CD4-positive, alpha-beta memory T cell (primary cell): ENCODE results near the gene FCHSD1. TPM values are rescaled to one million over a fixed set of nuclear protein-coding genes. Genes with fewer than 3 reads are reported as not detected.
A peak's percentile ranks its signal among the peaks of the same experiment; 100 is the strongest.

ENCODE experiments used
- CTCF ChIA-PET: fragments of 350-600 bp; sonication (Branson Sonifier 250); formaldehyde crosslinking; loops from one replicate; lab custom pipeline; 2021; ENCODE audit warnings: inconsistent platforms; ENCODE audit not compliant: partially characterized antibody; lab: Charles Lee
- POLR2A ChIA-PET: fragments of 350-600 bp; sonication (Branson Sonifier 250); formaldehyde crosslinking; loops from one replicate; lab custom pipeline; 2021; ENCODE audit not compliant: partially characterized antibody; lab: Charles Lee
- DNase-seq, 5 donors: peaks; one replicate each; pipeline versions ENCODE4 v3.0.0 to v3.0.0-alpha.2; 2020 to 2022; ENCODE audit warnings: mixed read lengths in 1 of 5
- H3K27ac ChIP-seq: one replicate; pipeline ENCODE4 v1.7.0; 2013; ENCODE audit warnings: low read depth, low read length
- H3K27me3 ChIP-seq: 2 replicates; pipeline ENCODE4 v1.7.0; 2013; ENCODE audit warnings: mild to moderate bottlenecking, low read length, moderate library complexity; ENCODE audit not compliant: insufficient read depth
- H3K36me3 ChIP-seq: 2 replicates; pipeline ENCODE4 v1.7.0; 2013; ENCODE audit warnings: mild to moderate bottlenecking, low read length, moderate library complexity; ENCODE audit not compliant: insufficient read depth
- H3K4me1 ChIP-seq: 2 replicates; pipeline ENCODE4 v1.7.0; 2013; ENCODE audit warnings: mild to moderate bottlenecking, low read length, moderate library complexity; ENCODE audit not compliant: insufficient read depth
- H3K4me3 ChIP-seq, 2 donors: one replicate each; pipeline ENCODE4 v1.7.0; 2013; ENCODE audit warnings: low read length in 2 of 2, mild to moderate bottlenecking in 1 of 2
- H3K9me3 ChIP-seq, 2 donors: one replicate each; pipeline ENCODE4 v1.7.0; 2013; ENCODE audit warnings: low read length in 2 of 2, control low read depth in 1 of 2; ENCODE audit not compliant: control insufficient read depth in 1 of 2
- H3K27ac Mint-ChIP-seq, 7 donors: one replicate each; pipeline ENCODE4 v1.8.0; 2020 to 2021; ENCODE audit warnings: mixed read lengths in 7 of 7, mild to moderate bottlenecking in 6 of 7, inconsistent platforms in 3 of 7, moderate library complexity in 3 of 7
- H3K27me3 Mint-ChIP-seq, 2 donors: one replicate each; pipeline ENCODE4 v1.8.0; 2020 to 2021; ENCODE audit warnings: mixed read lengths in 2 of 2
- H3K36me3 Mint-ChIP-seq, 2 donors: one replicate each; pipeline ENCODE4 v1.8.0; 2020 to 2021; ENCODE audit warnings: mixed read lengths in 2 of 2, inconsistent platforms in 1 of 2, mild to moderate bottlenecking in 1 of 2
- H3K4me1 Mint-ChIP-seq, 4 donors: one replicate each; pipeline ENCODE4 v1.8.0; 2020 to 2021; ENCODE audit warnings: mixed read lengths in 4 of 4, mild to moderate bottlenecking in 1 of 4
- H3K4me3 Mint-ChIP-seq, 8 donors: one replicate each; pipeline ENCODE4 v1.8.0; 2020 to 2021; ENCODE audit warnings: mixed read lengths in 8 of 8, mild to moderate bottlenecking in 7 of 8, moderate library complexity in 6 of 8, inconsistent platforms in 3 of 8
- H3K9me3 Mint-ChIP-seq, 8 donors: one replicate each; pipeline ENCODE4 v1.8.0; 2020 to 2021; ENCODE audit warnings: mixed read lengths in 8 of 8, mild to moderate bottlenecking in 5 of 8, inconsistent platforms in 3 of 8, moderate library complexity in 1 of 8
- intact Hi-C: fragments of 100-400 bp; cut with micrococcal nuclease; formaldehyde crosslinking; loops from one replicate; pipeline ENCODE4 v1.15.1; 2023
- polyA plus RNA-seq, 2 donors: library from polyadenylated mRNA; unstranded; fragments of 300-500 nt; fragmentation: Illumina TruSeq; gene quantifications; one replicate each; pipeline ENCODE4 v1.2.3, GENCODE V29; 2021
- total RNA-seq, 2 experiments: library from RNA; stranded (reverse); gene quantifications; one replicate each; pipeline ENCODE4 v1.2.3, GENCODE V29; 2021

FCHSD1 gene
- total and polyA plus RNA-seq, 4 experiments from 2014 or later: 7.1 to 110 (median 58.0) TPM

DNA sequence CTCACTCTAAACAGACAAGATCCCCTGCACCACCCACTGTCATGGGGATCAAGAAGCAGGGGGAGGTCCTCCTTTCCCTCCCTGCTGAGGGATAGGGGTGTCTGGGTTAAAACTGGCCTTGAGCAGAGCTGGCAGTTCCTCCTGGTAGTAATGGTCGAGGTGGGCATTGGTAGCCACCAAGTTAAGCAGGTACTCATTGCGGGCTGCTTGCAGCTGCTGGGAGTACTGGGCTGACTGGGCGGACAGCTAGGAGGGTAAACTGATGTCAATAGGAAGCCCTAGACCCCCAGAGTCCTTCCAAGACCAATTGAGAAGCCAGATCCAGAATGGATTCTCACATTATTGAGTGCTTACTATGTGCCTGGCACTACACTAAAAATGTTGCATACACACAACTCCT, 3.4 kb downstream of the FCHSD1 start:
- H3K4me3 Mint-ChIP-seq: no peak overlapping the region
- H3K4me3 ChIP-seq: no peak overlapping the region
- H3K36me3 Mint-ChIP-seq: peaks cover 21 to 49% of the 10 kb centered on the region in 2 donors
- no peak overlapping the region for H3K27ac ChIP-seq
- ChIA-PET CTCF (interaction anchor here (1.4 to 1.8 kb wide), 2 partner anchors 11 to 313 kb away, joined by 4 to 13 read pairs; partner anchors contain the start of genes HDAC3 and RELL2), POLR2A (interaction anchor here (4.4 kb wide), 1 partner anchor 10 kb away, joined by 35 read pairs; the partner anchor contains the start of genes HDAC3 and RELL2)
- DNase-seq: no peak
- intact Hi-C loops: no loop called here
- H3K9me3 ChIP-seq: no peaks in the 10 kb centered on the region
- no peaks in the 10 kb centered on the region for H3K27me3 Mint-ChIP-seq
- H3K27ac Mint-ChIP-seq: peak overlapping the region in 3 of 7 donors; percentile 30 to 48 (median 42)
- H3K36me3 ChIP-seq: peaks cover 21% of the 10 kb centered on the region
- H3K4me1 Mint-ChIP-seq: peaks cover 29 to 44% (median 37%) of the 10 kb centered on the region in 4 donors
- no peaks in the 10 kb centered on the region for H3K27me3 ChIP-seq
- H3K4me1 ChIP-seq: peaks cover 29% of the 10 kb centered on the region
- no peaks in the 10 kb centered on the region for H3K9me3 Mint-ChIP-seq

DNA sequence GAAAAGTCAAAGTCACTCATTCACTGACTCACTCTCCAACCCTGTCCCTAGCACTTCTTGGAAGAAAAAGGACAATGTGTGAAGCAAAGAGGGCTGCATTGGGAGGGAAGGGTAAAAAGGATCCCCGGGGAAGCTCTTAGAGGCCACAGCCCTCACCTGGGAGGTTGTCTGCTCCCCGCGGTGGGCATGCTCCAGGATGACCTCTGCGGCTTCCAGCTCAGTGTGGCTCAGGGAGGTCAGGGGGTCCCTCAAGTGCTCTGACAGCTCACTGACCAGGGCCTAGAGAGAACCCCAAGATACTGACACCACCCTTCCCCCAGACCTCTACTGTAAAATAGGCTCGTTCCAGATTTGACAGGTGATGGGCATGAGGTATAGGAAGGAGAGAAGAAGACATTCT, 4.0 kb downstream of the FCHSD1 start:
- H3K9me3 ChIP-seq: no peaks in the 10 kb centered on the region
- CTCF ChIA-PET: interaction anchor here (0.5 to 1.8 kb wide), 4 partner anchors 10 to 314 kb away, joined by 3 to 13 read pairs (median 4); partner anchors contain the start of genes HDAC3 and RELL2
- H3K27me3 Mint-ChIP-seq: no peaks in the 10 kb centered on the region
- H3K27ac ChIP-seq: no peak overlapping the region
- H3K36me3 ChIP-seq: peaks cover 21% of the 10 kb centered on the region
- no peaks in the 10 kb centered on the region for H3K27me3 ChIP-seq
- DNase-seq: no peak
- POLR2A ChIA-PET: interaction anchor here (1.2 to 4.4 kb wide), 2 partner anchors 10 to 36 kb away, joined by 3 to 35 read pairs; partner anchors contain the start of genes HDAC3 and RELL2
- H3K36me3 Mint-ChIP-seq: peaks cover 21 to 52% of the 10 kb centered on the region in 2 donors
- H3K4me3 ChIP-seq: no peak overlapping the region
- H3K4me3 Mint-ChIP-seq: no peak overlapping the region
- peaks cover 25 to 38% (median 33%) of the 10 kb centered on the region in 4 donors for H3K4me1 Mint-ChIP-seq
- peaks cover 27% of the 10 kb centered on the region for H3K4me1 ChIP-seq
- H3K9me3 Mint-ChIP-seq: no peaks in the 10 kb centered on the region
- peak overlapping the region in 3 of 7 donors; percentile 4 to 42 (median 30) for H3K27ac Mint-ChIP-seq
- intact Hi-C loops: no loop called here

DNA sequence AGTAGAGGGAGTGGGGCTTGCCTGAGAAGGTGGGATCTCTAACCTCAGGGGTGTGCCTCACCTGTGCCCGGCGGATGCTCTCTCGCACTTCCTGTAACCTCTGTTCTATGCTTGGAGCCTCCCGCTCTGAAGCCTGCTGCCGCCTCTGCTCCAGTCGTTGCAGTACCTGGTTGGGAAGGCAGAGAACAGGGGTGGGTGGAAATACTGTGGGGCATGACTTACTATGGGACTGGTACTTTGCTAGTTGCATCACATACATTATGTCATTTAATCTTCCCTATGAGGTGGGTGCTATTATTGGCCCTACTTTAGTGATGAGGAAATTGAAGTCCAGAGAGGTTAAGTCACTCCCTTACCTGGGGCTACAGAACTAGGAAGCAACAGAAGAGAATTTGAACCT, 5.2 kb downstream of the FCHSD1 start:
- intact Hi-C loops: no loop called here
- Histone ChIP-seq H3K4me1 (peaks cover 18% of the 10 kb centered on the region), H3K4me3 (no peak overlapping the region), H3K27me3 (no peaks in the 10 kb centered on the region), H3K27ac (no peak overlapping the region), H3K36me3 (peaks cover 27% of the 10 kb centered on the region), H3K9me3 (no peaks in the 10 kb centered on the region)
- Mint-ChIP-seq H3K27me3 (no peaks in the 10 kb centered on the region), H3K36me3 (peaks cover 21 to 60% of the 10 kb centered on the region in 2 donors), H3K27ac (peak overlapping the region in 3 of 7 donors; percentile 42 to 73 (median 69)), H3K9me3 (peaks cover 0 to 2% (median 0%) of the 10 kb centered on the region in 8 donors), H3K4me1 (peaks cover 18 to 27% (median 27%) of the 10 kb centered on the region in 4 donors), H3K4me3 (no peak overlapping the region)
- POLR2A ChIA-PET: interaction anchor here (1.2 to 4.4 kb wide), 2 partner anchors 8 to 37 kb away, joined by 3 to 35 read pairs; partner anchors contain the start of genes HDAC3 and RELL2
- CTCF ChIA-PET: interaction anchor here (1.0 to 1.8 kb wide), 4 partner anchors 9 to 87 kb away, joined by 3 to 13 read pairs (median 4); partner anchors contain the start of genes HDAC3 and RELL2
- DNase-seq: no peak

DNA sequence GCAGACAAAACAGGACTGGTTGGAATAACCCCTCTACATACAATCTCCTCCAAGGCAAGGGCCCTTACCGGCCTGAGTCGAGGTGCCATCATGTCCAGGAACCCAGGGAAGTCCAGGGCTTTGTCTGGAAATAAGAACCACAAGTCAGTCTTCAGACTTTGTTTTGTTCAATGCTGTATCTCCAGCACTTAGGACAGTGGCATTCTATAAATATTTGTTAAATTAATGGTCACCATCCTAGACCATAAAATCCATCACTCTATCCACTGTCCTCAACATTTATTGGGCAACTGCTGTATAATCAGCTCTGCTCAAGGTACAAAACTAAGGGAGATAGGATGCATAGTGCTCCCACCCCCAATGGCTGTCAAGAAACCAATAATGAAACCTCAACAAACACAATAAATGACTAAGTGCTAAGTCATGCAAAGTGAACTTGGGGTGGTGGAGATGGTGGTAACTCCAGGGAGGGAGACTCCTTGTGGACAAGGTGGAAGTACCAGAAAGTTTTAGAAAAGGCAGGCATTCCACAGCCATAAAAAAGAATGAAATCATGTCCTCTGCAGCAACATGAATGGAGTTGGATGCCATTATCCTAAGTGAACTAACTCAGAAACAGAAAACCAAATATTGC, 9.5 kb downstream of the FCHSD1 start:
- ChIA-PET CTCF (interaction anchor here (0.9 to 16.9 kb wide), 4 partner anchors 20 to 74 kb away, joined by 3 to 198 read pairs (median 4); partner anchors contain the start of gene DIAPH1), POLR2A (interaction anchor here (0.9 kb wide), 1 partner anchor 9 kb away, joined by 6 read pairs; the partner anchor contains the start of gene FCHSD1)
- no peak overlapping the region for H3K27ac ChIP-seq
- intact Hi-C loops: no loop called here
- H3K9me3 ChIP-seq: no peaks in the 10 kb centered on the region
- Mint-ChIP-seq H3K27ac (peak overlapping the region in 6 of 7 donors; percentile 38 to 74 (median 52)), H3K4me1 (peaks cover 7 to 14% (median 12%) of the 10 kb centered on the region in 4 donors), H3K9me3 (peaks cover 0 to 2% (median 0%) of the 10 kb centered on the region in 8 donors), H3K27me3 (no peaks in the 10 kb centered on the region), H3K36me3 (peaks cover 13 to 53% of the 10 kb centered on the region in 2 donors), H3K4me3 (no peak overlapping the region)
- H3K4me1 ChIP-seq: peaks cover 12% of the 10 kb centered on the region
- H3K27me3 ChIP-seq: no peaks in the 10 kb centered on the region
- H3K36me3 ChIP-seq: peaks cover 20% of the 10 kb centered on the region
- H3K4me3 ChIP-seq: no peak overlapping the region
- no peak for DNase-seq

- H3K9me3 Mint-ChIP-seq: peaks cover 0 to 2% (median 0%) of the 10 kb centered on the region in 8 donors
- no peak overlapping the region for H3K4me3 ChIP-seq
- DNase-seq: no peak
- intact Hi-C loops: no loop called here
- H3K36me3 ChIP-seq: peaks cover 15% of the 10 kb centered on the region
- peak overlapping the region in 3 of 7 donors; percentile 40 to 87 (median 83) for H3K27ac Mint-ChIP-seq
- peak overlapping the region in 1 of 8 donors; percentile 46 for H3K4me3 Mint-ChIP-seq
- no peaks in the 10 kb centered on the region for H3K27me3 Mint-ChIP-seq
- peaks cover 5 to 49% of the 10 kb centered on the region in 2 donors for H3K36me3 Mint-ChIP-seq
- no peaks in the 10 kb centered on the region for H3K9me3 ChIP-seq
- peaks cover 19% of the 10 kb centered on the region for H3K4me1 ChIP-seq
- peaks cover 10 to 21% (median 17%) of the 10 kb centered on the region in 4 donors for H3K4me1 Mint-ChIP-seq
- no peaks in the 10 kb centered on the region for H3K27me3 ChIP-seq
- ChIA-PET CTCF (interaction anchor here (16.9 kb wide), 1 partner anchor 19 kb away, joined by 198 read pairs; the partner anchor contains the start of gene DIAPH1), POLR2A (interaction anchor here (1.7 kb wide), 1 partner anchor 10 kb away, joined by 9 read pairs; the partner anchor contains the start of gene FCHSD1)
- no peak overlapping the region for H3K27ac ChIP-seq
Measured at GRCh38 chr5:141640698-141641097, 10.5 kb downstream of the FCHSD1 start.

GRCh38 chr5:141640051-141640415, 11.2 kb downstream of the FCHSD1 start:
- H3K36me3 Mint-ChIP-seq: peaks cover 3 to 45% of the 10 kb centered on the region in 2 donors
- peak overlapping the region in 1 of 7 donors; percentile 36 for H3K27ac Mint-ChIP-seq
- peaks cover 16 to 27% (median 23%) of the 10 kb centered on the region in 4 donors for H3K4me1 Mint-ChIP-seq
- Histone ChIP-seq H3K9me3 (no peaks in the 10 kb centered on the region), H3K36me3 (peaks cover 15% of the 10 kb centered on the region), H3K4me1 (peaks cover 25% of the 10 kb centered on the region), H3K27ac (no peak overlapping the region), H3K27me3 (no peaks in the 10 kb centered on the region), H3K4me3 (no peak overlapping the region)
- H3K4me3 Mint-ChIP-seq: no peak overlapping the region
- POLR2A ChIA-PET: interaction anchor here (1.7 to 4.5 kb wide), 2 partner anchors 11 to 34 kb away, joined by 9 to 53 read pairs; partner anchors contain the start of gene FCHSD1
- H3K27me3 Mint-ChIP-seq: no peaks in the 10 kb centered on the region
- DNase-seq: no peak
- intact Hi-C loops: no loop called here
- H3K9me3 Mint-ChIP-seq: peaks cover 0 to 2% (median 0%) of the 10 kb centered on the region in 8 donors
- CTCF ChIA-PET: interaction anchor here (16.9 kb wide), 1 partner anchor 18 kb away, joined by 198 read pairs; the partner anchor contains the start of gene DIAPH1
